Measurements from ENCODE around the gene MAPK4.

GRCh38 chr18:50606609-50607008, 46.7 kb downstream of the MAPK4 start:
- TF ChIP-seq CTCF (conservative IDR thresholded peaks at IDR 0.05) = no peak
- no peak for TF ChIP-seq EZH2 (IDR thresholded peaks at IDR 0.05; ENCODE audit: low read depth)
